Kidney (tissue), 14 donors: ENCODE results near the gene AP3S1. TPM values are rescaled to one million over a fixed set of nuclear protein-coding genes. Genes with fewer than 3 reads are reported as not detected.

Experiments used
- DNase-seq, 5 donors: peaks; one replicate each; pipeline ENCODE4 v3.0.0-alpha.2; 2013 to 2020
- FAIRE-seq: peaks from 2 replicates; lab custom pipeline; 2012; peaks lifted over from hg19 to GRCh38; lab: Jason Lieb, UNC
- H3K27ac ChIP-seq, 2 donors: one replicate each; pipeline ENCODE4 v1.7.0; 2013; ENCODE audit warnings: low read depth in 2 of 2, low read length in 2 of 2, inconsistent platforms in 1 of 2
- H3K27me3 ChIP-seq: one replicate; pipeline ENCODE4 v1.7.1; 2013; ENCODE audit warnings: low read length, inconsistent platforms; ENCODE audit not compliant: control insufficient read depth, insufficient read depth
- H3K36me3 ChIP-seq, 3 donors: one replicate each; pipeline versions ENCODE4 v1.7.0 to v1.7.1; 2013; ENCODE audit warnings: low read length in 3 of 3, control low read depth in 1 of 3, inconsistent platforms in 1 of 3; ENCODE audit not compliant: insufficient read depth in 3 of 3, control insufficient read depth in 2 of 3
- H3K4me1 ChIP-seq, 3 donors: one replicate each; pipeline versions ENCODE4 v1.7.0 to v1.7.1; 2013; ENCODE audit warnings: low read length in 3 of 3, inconsistent platforms in 1 of 3, low read depth in 1 of 3; ENCODE audit not compliant: control insufficient read depth in 2 of 3, insufficient read depth in 2 of 3
- H3K4me3 ChIP-seq, 3 donors: one replicate each; pipeline versions ENCODE4 v1.7.0 to v1.8.1; 2013; ENCODE audit warnings: low read length in 3 of 3, control low read depth in 1 of 3, inconsistent platforms in 1 of 3
- H3K9ac ChIP-seq, 3 donors: one replicate each; pipeline versions ENCODE4 v1.7.0 to v1.7.1; 2013; ENCODE audit warnings: low read length in 3 of 3, control low read depth in 1 of 3, inconsistent platforms in 1 of 3
- H3K9me3 ChIP-seq, 3 donors: one replicate each; pipeline versions ENCODE4 v1.7.0 to v1.7.1; 2013; ENCODE audit warnings: low read length in 3 of 3, control low read depth in 1 of 3, inconsistent platforms in 1 of 3; ENCODE audit not compliant: control insufficient read depth in 2 of 3, insufficient read depth in 1 of 3
- CTCF ChIP-seq: IDR thresholded peaks from 3 replicates; pipeline ENCODE4 v1.5.1; 2012; ENCODE audit warnings: mild to moderate bottlenecking, moderate library complexity, borderline replicate concordance; ENCODE audit not compliant: insufficient read depth; ENCODE audit errors: extremely low read depth
- intact Hi-C: fragments of 100-400 bp; cut with DNase I; formaldehyde crosslinking; loops from one replicate; pipeline ENCODE4 v1.11.1; 2022
- polyA plus RNA-seq: library from polyadenylated mRNA; stranded (reverse); fragments of 350-450 nt; fragmentation: Illumina TruSeq; extraction: RNeasy Lipid Tissue Mini Kit (QIAGEN cat#74804); gene quantifications from one replicate; pipeline ENCODE4 v1.2.3, GENCODE V29; 2014; ENCODE audit warnings: low read depth, low replicate concordance; ENCODE audit not compliant: insufficient read depth
- total RNA-seq: library from RNA; stranded (reverse); fragmentation: NEBNext Ultra II Directional; extraction: Animal tissue kit (Norgen Biotek cat#: 25700); gene quantifications from one replicate; pipeline ENCODE4 v1.2.1, GENCODE V29; 2021
- donor health status: control.
- donor health status: control.
- donor health status: control.
- donor health status: control.
- donor health status: control.
- donor health status: DM: yes; HTN: yes; CAD: no.
- donor health status: Normal renal cell carcinoma (clear cell type).

The AP3S1 gene
- total and polyA plus RNA-seq, 2 donors from 2014 or later = 50.2 to 54.1 TPM

DNA sequence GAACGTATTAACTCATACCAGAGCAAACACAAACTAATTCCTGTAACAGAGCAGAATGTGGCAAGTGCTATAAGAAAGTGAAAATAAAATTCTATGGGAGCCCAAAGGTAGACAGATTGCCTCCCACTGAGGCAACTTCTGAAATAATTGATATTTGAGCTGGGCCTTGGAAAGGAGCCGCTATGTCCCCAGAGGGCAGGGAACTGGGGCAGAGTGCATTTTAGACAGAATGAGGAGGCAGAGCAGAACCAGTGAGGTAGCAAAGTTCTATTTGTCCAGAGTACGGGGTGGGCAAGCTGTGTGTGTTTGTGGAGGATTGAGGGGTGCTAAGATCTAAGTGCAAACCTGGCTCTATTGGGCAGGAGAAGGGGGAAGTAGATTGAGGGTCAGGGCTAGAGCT, 45.1 kb upstream of the AP3S1 start:
- DNase-seq = no peak
- Histone ChIP-seq H3K36me3 (no peaks in the 10 kb centered on the region), H3K27ac (no peak overlapping the region), H3K9ac (no peak overlapping the region), H3K4me1 (no peaks in the 10 kb centered on the region), H3K4me3 (no peak overlapping the region), H3K9me3 (no peaks in the 10 kb centered on the region), H3K27me3 (no peaks in the 10 kb centered on the region)
- TF ChIP-seq CTCF = no peak
- intact Hi-C loops = no loop called here
- no peak for FAIRE-seq

- no peak for TF ChIP-seq CTCF
- FAIRE-seq (no peak), DNase-seq (no peak)
- Histone ChIP-seq H3K9me3 (no peaks in the 10 kb centered on the region), H3K36me3 (no peaks in the 10 kb centered on the region), H3K27me3 (no peaks in the 10 kb centered on the region), H3K4me3 (no peak overlapping the region), H3K4me1 (no peaks in the 10 kb centered on the region), H3K27ac (no peak overlapping the region), H3K9ac (no peak overlapping the region)
- intact Hi-C loops = no loop called here
These were observed 43.5 kb upstream of the AP3S1 start for GRCh38 chr5:115798252-115798651.

GRCh38 chr5:115800108-115800507, 41.6 kb upstream of the AP3S1 start:
- intact Hi-C loops = no loop called here
- no peak overlapping the region for H3K27ac ChIP-seq
- no peaks in the 10 kb centered on the region for H3K4me1 ChIP-seq
- DNase-seq (no peak), FAIRE-seq (no peak)
- no peaks in the 10 kb centered on the region for H3K27me3 ChIP-seq
- H3K9ac ChIP-seq = no peak overlapping the region
- TF ChIP-seq CTCF = no peak
- H3K9me3 ChIP-seq = no peaks in the 10 kb centered on the region
- no peaks in the 10 kb centered on the region for H3K36me3 ChIP-seq
- no peak overlapping the region for H3K4me3 ChIP-seq

GRCh38 chr5:115801152-115801551, 40.6 kb upstream of the AP3S1 start:
- H3K9ac ChIP-seq = no peak overlapping the region
- DNase-seq = no peak
- no peaks in the 10 kb centered on the region for H3K4me1 ChIP-seq
- no peak overlapping the region for H3K4me3 ChIP-seq
- TF ChIP-seq CTCF = no peak
- FAIRE-seq = no peak
- H3K36me3 ChIP-seq = no peaks in the 10 kb centered on the region
- intact Hi-C loops = no loop called here
- no peak overlapping the region for H3K27ac ChIP-seq
- no peaks in the 10 kb centered on the region for H3K27me3 ChIP-seq
- no peaks in the 10 kb centered on the region for H3K9me3 ChIP-seq
